Fibroblast of lung (primary cell): ENCODE results near the gene NDUFAB1. TPM values are rescaled to one million over a fixed set of nuclear protein-coding genes. Genes with fewer than 3 reads are reported as not detected.

ENCODE experiments used
- DNase-seq, 2 donors: peaks; one replicate each; pipeline versions ENCODE4 v3.0.0 to v3.0.0-alpha.2; 2010; ENCODE audit warnings: low read depth in 2 of 2
- H2AFZ ChIP-seq: 2 replicates; pipeline ENCODE4 v1.5.1; 2012; ENCODE audit warnings: low read length, control low read depth, inconsistent platforms
- H3K27ac ChIP-seq: 2 replicates; pipeline ENCODE4 v1.5.1; 2011; ENCODE audit warnings: low read length, control low read depth; ENCODE audit not compliant: insufficient read depth
- H3K27me3 ChIP-seq: 2 replicates; pipeline ENCODE4 v1.5.1; 2011; ENCODE audit warnings: mild to moderate bottlenecking, low read length; ENCODE audit not compliant: control insufficient read depth, insufficient read depth
- H3K36me3 ChIP-seq: 2 replicates; pipeline ENCODE4 v1.5.1; 2011; ENCODE audit warnings: low read length; ENCODE audit not compliant: control insufficient read depth, insufficient read depth
- H3K4me1 ChIP-seq: 2 replicates; pipeline ENCODE4 v1.5.1; 2011; ENCODE audit warnings: low read length; ENCODE audit not compliant: control insufficient read depth, insufficient read depth; ENCODE audit errors: extremely low read depth
- H3K4me2 ChIP-seq: 2 replicates; pipeline ENCODE4 v1.5.1; 2011; ENCODE audit warnings: low read length, control low read depth; ENCODE audit not compliant: insufficient read depth; ENCODE audit errors: extremely low read depth
- H3K4me3 ChIP-seq, 4 experiments: fragments of 200-600 bp in 1 of 4; sonication (generic) in 1 of 4; replicated peaks in 1 of 4; 2 replicates each; pipeline ENCODE4 v1.5.1; 2011 to 2016; ENCODE audit warnings: low read length in 4 of 4, low read depth in 3 of 4, mild to moderate bottlenecking in 3 of 4, control low read depth in 2 of 4, inconsistent platforms in 1 of 4, mixed read lengths in 1 of 4; ENCODE audit not compliant: insufficient read depth in 1 of 4; ENCODE audit errors: control extremely low read depth in 1 of 4
- H3K79me2 ChIP-seq: 2 replicates; pipeline ENCODE4 v1.5.1; 2012; ENCODE audit warnings: mild to moderate bottlenecking, low read length, inconsistent platforms; ENCODE audit not compliant: control insufficient read depth, insufficient read depth
- H3K9ac ChIP-seq: 2 replicates; pipeline ENCODE4 v1.5.1; 2011; ENCODE audit warnings: mild to moderate bottlenecking, low read length, control low read depth; ENCODE audit not compliant: insufficient read depth
- H3K9me3 ChIP-seq: 2 replicates; pipeline ENCODE4 v1.5.1; 2012; ENCODE audit warnings: low read depth, low read length; ENCODE audit not compliant: control insufficient read depth, insufficient read depth
- H4K20me1 ChIP-seq: 2 replicates; pipeline ENCODE4 v1.5.1; 2011; ENCODE audit warnings: low read length; ENCODE audit not compliant: control insufficient read depth, insufficient read depth; ENCODE audit errors: extremely low read depth
- EZH2 ChIP-seq: IDR thresholded peaks from 2 replicates; pipeline ENCODE4 v1.5.1; 2012; ENCODE audit warnings: low read length, control low read depth, mild to moderate bottlenecking; ENCODE audit errors: missing control alignments
- polyA plus RNA-seq, 2 donors: library from polyadenylated mRNA; depleted of rRNA in 1 of 2; stranded (reverse) in 1 of 2; unstranded in 1 of 2; fragments of >200 nt; gene quantifications; 2 replicates each; pipeline ENCODE4 v1.2.1, GENCODE V29; 2011 to 2012; ENCODE audit warnings: missing spikeins in 1 of 2
- total RNA-seq: library from RNA; depleted of rRNA; stranded (reverse); fragments of >200 nt; gene quantifications from 2 replicates; pipeline ENCODE4 v1.2.1, GENCODE V29; 2014
- TF ChIP-seq, protein P1 (sequence below), 2 donors: IDR thresholded peaks in 1 of 2; conservative IDR thresholded peaks in 1 of 2; 1 replicate in 1 of 2; 2 replicates in 1 of 2; pipeline ENCODE4 v1.5.1; 2011 to 2012; ENCODE audit warnings: low read length in 2 of 2, control low read depth in 1 of 2, inconsistent platforms in 1 of 2, low read depth in 1 of 2, mild to moderate bottlenecking in 1 of 2

The NDUFAB1 gene
- total and polyA plus RNA-seq, 2 donors (not counting 1 experiment from before 2014, with no cell fraction given), result 98.4 to 105 TPM

DNA sequence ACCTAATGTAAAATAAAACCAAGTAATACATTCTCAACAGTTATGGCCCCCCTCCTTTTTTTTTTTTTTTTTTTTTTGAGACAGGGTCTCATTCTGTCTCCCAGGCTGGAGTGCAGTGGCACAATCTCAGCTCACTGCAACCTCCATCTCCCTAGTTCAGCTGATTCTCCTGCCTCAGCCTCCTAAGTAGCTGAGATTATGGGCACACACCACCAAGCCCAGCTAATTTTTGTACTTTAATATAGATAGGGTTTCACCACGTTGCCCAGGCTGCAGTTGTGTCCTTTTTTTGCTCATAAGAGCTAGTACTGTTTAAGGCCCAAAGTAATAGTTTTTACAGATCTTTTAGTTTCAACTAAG is 57.2 kb downstream of the NDUFAB1 start:
- DNase-seq, result no peak
- H3K27ac ChIP-seq, result peak overlapping the region; percentile 54
- H2AFZ ChIP-seq, result no peak overlapping the region
- H3K9me3 ChIP-seq, result no peaks in the 10 kb centered on the region
- H3K36me3 ChIP-seq, result peaks cover 6% of the 10 kb centered on the region
- no peak overlapping the region for H3K9ac ChIP-seq
- no peaks in the 10 kb centered on the region for H3K79me2 ChIP-seq
- no peak for TF ChIP-seq EZH2
- TF ChIP-seq, protein P1, sequence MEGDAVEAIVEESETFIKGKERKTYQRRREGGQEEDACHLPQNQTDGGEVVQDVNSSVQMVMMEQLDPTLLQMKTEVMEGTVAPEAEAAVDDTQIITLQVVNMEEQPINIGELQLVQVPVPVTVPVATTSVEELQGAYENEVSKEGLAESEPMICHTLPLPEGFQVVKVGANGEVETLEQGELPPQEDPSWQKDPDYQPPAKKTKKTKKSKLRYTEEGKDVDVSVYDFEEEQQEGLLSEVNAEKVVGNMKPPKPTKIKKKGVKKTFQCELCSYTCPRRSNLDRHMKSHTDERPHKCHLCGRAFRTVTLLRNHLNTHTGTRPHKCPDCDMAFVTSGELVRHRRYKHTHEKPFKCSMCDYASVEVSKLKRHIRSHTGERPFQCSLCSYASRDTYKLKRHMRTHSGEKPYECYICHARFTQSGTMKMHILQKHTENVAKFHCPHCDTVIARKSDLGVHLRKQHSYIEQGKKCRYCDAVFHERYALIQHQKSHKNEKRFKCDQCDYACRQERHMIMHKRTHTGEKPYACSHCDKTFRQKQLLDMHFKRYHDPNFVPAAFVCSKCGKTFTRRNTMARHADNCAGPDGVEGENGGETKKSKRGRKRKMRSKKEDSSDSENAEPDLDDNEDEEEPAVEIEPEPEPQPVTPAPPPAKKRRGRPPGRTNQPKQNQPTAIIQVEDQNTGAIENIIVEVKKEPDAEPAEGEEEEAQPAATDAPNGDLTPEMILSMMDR (conservative IDR thresholded peaks at IDR 0.05 in 1 of 2, IDR thresholded peaks at IDR 0.05 in 1 of 2; ENCODE audit: low read depth in 1 of 2, low read length in 2 of 2), result no peak
- no peaks in the 10 kb centered on the region for H4K20me1 ChIP-seq
- no peaks in the 10 kb centered on the region for H3K27me3 ChIP-seq
- H3K4me2 ChIP-seq, result no peak overlapping the region
- no peak overlapping the region for H3K4me3 ChIP-seq
- H3K4me1 ChIP-seq, result no peaks in the 10 kb centered on the region

DNA sequence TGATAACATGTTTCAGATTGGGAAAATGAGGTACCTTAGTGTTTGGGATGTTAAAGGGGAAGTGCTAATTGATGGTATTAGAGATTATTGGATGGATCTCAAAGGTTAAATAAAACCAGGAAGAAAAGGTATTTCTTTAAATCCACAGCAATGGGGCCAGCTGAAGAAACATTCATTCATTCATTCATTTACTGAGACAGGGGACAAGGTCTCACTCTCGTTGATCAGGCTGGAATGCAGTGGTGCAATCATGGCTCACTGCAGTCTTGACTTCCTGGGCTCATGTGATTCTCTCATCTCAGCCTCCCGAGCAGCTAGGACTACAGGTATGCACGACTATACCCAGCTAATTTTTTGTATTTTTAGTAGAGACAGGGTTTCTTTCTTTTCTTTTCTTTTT is 58.7 kb downstream of the NDUFAB1 start:
- Histone ChIP-seq H3K4me1 (no peaks in the 10 kb centered on the region), H3K4me2 (no peak overlapping the region), H3K9ac (no peak overlapping the region), H3K36me3 (peaks cover 6% of the 10 kb centered on the region), H4K20me1 (no peaks in the 10 kb centered on the region), H3K9me3 (no peaks in the 10 kb centered on the region), H3K79me2 (no peaks in the 10 kb centered on the region), H3K27ac (no peak overlapping the region), H2AFZ (no peak overlapping the region), H3K4me3 (no peak overlapping the region), H3K27me3 (no peaks in the 10 kb centered on the region)
- DNase-seq, result no peak
- TF ChIP-seq, protein P1 (conservative IDR thresholded peaks at IDR 0.05 in 1 of 2, IDR thresholded peaks at IDR 0.05 in 1 of 2; ENCODE audit: low read depth in 1 of 2, low read length in 2 of 2), result no peak
- TF ChIP-seq EZH2, result no peak

DNA sequence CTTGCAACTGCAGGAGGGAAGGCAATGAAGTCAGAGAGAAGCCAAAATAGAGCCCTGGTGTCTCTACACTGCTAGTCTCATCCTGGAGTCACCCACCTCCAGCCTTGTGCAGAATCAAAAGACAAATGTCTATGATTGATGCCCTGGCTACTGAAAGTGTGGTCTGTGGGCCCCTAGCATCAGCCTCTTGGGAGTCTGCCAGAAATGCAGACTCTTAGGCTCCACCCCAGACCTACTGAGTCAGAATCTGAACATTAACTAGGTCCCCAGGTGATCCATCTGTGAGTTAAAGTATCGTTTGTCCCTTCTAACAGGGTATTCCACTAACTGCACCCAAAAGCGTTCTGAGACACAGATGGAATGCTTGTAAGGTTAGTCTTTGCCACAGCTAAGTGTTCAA is 60.2 kb downstream of the NDUFAB1 start:
- no peaks in the 10 kb centered on the region for H3K27me3 ChIP-seq
- no peak overlapping the region for H3K4me2 ChIP-seq
- H3K27ac ChIP-seq, result no peak overlapping the region
- no peak overlapping the region for H3K4me3 ChIP-seq
- no peak overlapping the region for H2AFZ ChIP-seq
- peaks cover 8% of the 10 kb centered on the region for H3K36me3 ChIP-seq
- H3K4me1 ChIP-seq, result no peaks in the 10 kb centered on the region
- DNase-seq, result peak in 1 of 2 donors; percentile 46
- TF ChIP-seq, protein P1 (conservative IDR thresholded peaks at IDR 0.05 in 1 of 2, IDR thresholded peaks at IDR 0.05 in 1 of 2; ENCODE audit: low read depth in 1 of 2, low read length in 2 of 2), result no peak
- TF ChIP-seq EZH2, result no peak
- H3K9ac ChIP-seq, result no peak overlapping the region
- H3K9me3 ChIP-seq, result no peaks in the 10 kb centered on the region
- H4K20me1 ChIP-seq, result no peaks in the 10 kb centered on the region
- no peaks in the 10 kb centered on the region for H3K79me2 ChIP-seq
